Adipose tissue (tissue), 3 donors: ENCODE data around the gene SORL1. TPM values are rescaled to one million over a fixed set of nuclear protein-coding genes. Genes with fewer than 3 reads are reported as not detected.
"Not testable (repeated sequence)": the region's sequence is repeated elsewhere in the genome, so short reads cannot be mapped to it uniquely, and the experiment has no call there.

Source experiments
- H3K27ac ChIP-seq: one replicate; pipeline ENCODE4 v1.5.1; 2013; ENCODE audit warnings: low read depth, low read length
- WGBS, 3 donors: extraction: QIAGEN DNeasy Blood & Tissue Kit; methylation state at CpG; one replicate each; pipeline ENCODE4 v1.1.7; 2013; 5-methylcytosine and 5-hydroxymethylcytosine counted together
- polyA plus RNA-seq, 3 donors: library from polyadenylated mRNA; stranded (reverse); fragments of 200-250 nt; gene quantifications; one replicate each; pipeline ENCODE4 v1.2.3, GENCODE V29; 2013
- donor health status: healthy with polysubstance abuse.
- donor health status: Bipolar disorder and iron deficiency.
- donor health status: healthy.

The SORL1 gene
- polyA plus RNA-seq, 3 donors: 3.2 to 5.4 (median 3.4) TPM

DNA sequence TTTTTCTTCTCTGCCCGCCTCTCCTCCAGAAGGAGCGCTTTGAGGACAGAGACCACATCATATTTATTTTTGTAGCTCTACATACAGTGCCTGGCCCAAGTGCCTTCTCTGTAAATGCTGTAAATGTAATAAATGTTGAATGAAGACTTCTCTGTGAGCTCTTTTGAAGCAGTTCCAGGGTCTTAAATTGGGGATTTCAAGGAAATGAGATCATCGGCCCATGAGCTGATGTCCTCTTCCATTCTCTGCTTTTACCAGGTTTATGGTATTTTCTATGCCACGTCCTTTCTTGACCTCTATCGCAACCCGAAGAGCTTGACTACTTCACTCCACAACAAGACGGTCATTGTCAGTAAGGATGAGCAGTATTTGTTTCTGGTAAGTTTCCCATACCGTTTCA lies 166.4 kb downstream of the SORL1 start:
- 83 to 92% (median 91%) methylated on average over 8 of the region's 8 CpGs for WGBS, 3 donors
- H3K27ac ChIP-seq: no peak overlapping the region

DNA sequence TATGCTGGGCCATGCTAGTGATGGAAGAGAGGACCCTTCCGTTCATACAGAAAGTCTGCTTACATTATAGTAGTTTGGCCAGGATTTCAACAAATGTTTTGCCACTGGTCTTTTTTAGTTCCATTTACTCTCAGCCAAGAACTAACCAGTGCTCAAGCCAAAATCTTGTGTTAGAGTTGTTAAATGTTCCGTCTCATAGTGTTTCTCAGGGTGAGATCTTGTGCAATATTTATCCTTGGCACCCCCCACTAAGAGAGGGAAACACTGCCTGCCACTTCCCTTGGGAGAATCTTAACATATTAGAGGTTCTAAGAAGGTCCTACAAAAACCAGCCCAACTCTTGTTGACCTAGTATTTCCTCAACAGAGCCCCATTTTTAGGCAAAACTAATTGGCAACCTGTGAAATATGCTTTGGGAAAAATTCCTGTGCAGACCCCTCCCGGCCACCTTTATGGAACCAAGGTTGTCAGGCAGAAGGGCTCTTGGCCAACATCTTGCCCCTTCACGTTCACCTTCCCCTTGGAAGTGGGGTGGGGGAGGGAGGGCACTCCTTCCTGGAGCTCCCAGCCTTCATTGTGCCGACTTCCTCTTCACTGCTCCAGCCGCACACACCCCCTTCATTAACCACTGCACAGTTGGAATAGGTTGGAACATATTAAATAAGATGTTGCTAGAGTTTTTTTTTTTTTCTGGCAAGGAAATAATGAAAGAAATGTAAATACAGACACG lies 173.8 kb downstream of the SORL1 start:
- 41 to 66% (median 56%) methylated on average over 7 of the region's 7 CpGs for WGBS, 3 donors
- no peak overlapping the region for H3K27ac ChIP-seq

DNA sequence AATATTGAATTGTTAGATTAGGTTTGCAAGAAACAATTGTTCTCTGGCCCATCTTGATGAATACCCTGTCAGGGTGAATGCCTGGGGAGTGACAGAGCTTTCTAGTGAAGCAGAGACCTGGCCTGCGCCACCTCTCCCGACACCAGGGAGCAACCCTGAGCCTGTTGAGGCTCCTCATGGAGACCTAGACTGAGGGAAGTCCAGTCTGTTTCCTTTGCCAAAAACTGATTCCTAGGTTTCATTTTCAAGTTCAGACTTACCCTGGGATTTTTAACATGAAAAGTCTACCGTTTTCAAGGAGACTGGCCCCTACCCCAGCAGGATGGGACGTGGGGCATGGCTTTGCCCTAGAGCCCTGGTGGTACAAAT lies 174.4 kb downstream of the SORL1 start:
- H3K27ac ChIP-seq: no peak overlapping the region
- 56 to 75% (median 70%) methylated on average over 4 of the region's 4 CpGs for WGBS, 3 donors

DNA sequence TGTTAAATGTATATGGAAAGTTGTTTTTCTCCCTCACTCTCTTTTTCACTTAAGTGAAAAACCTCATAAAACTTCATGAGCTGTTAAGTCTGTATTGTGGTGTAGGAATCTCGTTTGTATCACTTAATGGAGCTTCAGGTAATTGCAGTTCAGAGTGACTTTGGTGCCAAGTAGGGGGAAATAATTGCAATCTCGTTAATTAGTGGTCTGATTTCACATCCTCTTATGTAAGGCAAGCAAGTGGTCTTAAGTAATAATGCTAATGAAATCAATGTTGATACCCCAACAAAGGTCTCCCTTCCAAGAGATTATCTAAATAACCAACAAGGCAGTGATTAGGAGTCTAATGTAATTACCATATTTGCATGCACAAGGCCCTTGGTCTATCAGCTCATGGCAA lies 174.9 kb downstream of the SORL1 start:
- WGBS, 3 donors: 49 to 60% (median 59%) methylated on average over 2 of the region's 2 CpGs

DNA sequence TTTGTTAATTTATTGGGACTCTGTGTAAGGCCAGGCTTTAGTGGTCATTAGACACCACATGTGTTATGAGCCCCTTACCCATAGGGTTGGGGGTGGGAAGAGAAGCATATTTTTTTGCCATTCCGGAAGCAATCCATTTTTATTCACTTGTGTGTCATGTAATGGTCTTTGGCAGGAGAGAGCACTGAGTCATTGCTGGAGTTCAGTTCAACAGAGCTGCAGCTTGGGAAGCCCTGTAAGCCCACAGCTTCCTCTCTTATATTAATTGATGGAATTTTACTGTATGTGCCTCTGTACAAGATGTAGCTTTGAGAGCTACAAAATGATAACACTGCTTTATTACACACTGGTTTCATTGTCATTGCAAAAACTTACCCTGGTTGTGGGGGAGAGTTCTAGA lies 177.9 kb downstream of the SORL1 start:
- 59 to 61% (median 60%) methylated on average over 1 of the region's 1 CpG for WGBS, 3 donors
- no peak overlapping the region for H3K27ac ChIP-seq

More for the DNA sequence above, 174.9 kb downstream of the SORL1 start:
- H3K27ac ChIP-seq: no peak overlapping the region

DNA sequence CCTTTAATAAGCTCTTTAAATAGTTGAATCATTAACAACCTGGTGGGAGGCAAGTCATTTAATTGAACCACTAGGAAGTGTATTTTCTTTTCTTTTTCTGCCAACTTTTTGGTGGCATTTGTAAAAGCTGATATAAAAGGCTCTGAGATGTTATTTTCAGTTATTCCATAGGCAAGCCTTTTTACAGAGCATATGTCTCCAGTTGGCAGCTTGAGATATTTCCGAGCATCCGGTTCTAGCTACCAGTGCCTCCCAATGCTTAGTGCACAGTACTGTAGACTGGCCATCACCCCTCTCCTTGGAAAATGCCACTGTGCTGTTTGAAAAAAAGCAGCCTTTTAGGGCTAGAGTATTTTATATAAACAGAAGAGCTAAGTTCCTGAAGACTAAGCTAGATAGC lies 179.3 kb downstream of the SORL1 start:
- WGBS, 3 donors: 90 to 99% (median 97%) methylated on average over 2 of the region's 2 CpGs

DNA sequence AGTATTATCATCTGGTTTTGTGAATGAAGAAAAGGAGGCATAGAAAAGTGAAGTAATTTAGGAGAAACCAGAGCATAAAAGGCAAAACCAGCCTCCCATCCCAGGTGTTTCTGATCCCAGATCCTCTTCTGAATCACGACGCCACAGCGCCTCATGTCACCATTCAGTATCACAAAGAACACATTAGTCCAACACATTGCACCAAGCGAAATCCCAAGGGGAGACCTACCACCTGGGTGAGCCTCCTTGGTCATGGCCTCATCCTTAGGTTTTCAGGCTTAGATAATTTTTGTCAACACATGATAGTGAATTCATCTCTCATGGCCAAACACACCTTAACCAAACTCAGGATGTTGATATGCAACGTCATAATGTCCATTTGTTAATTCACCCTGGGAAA lies 182.2 kb downstream of the SORL1 start:
- 91 to 97% (median 97%) methylated on average over 5 of the region's 5 CpGs for WGBS, 3 donors
- H3K27ac ChIP-seq: no peak overlapping the region

More for the DNA sequence above, 179.3 kb downstream of the SORL1 start:
- H3K27ac ChIP-seq: no peak overlapping the region

DNA sequence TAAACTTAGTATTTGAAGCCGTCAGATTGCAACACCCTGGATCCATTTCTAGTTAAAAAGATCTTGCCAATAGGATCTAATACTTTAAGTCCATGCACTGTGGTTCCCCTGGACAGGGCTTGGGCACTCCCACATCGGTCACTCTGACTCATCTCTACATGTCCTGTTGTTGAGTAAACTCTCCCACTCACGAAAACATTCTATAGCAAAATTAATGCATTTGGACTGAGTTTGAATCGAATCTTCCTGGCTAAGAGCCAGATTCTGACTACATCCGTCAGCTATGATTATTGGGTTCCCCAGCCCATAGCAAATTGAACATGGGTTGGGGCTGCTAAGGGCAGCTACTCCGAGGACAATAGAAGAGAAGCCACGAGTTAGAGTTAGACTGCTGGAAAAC lies 182.8 kb downstream of the SORL1 start:
- H3K27ac ChIP-seq: no peak overlapping the region
- 45 to 65% (median 47%) methylated on average over 7 of the region's 7 CpGs for WGBS, 3 donors

DNA sequence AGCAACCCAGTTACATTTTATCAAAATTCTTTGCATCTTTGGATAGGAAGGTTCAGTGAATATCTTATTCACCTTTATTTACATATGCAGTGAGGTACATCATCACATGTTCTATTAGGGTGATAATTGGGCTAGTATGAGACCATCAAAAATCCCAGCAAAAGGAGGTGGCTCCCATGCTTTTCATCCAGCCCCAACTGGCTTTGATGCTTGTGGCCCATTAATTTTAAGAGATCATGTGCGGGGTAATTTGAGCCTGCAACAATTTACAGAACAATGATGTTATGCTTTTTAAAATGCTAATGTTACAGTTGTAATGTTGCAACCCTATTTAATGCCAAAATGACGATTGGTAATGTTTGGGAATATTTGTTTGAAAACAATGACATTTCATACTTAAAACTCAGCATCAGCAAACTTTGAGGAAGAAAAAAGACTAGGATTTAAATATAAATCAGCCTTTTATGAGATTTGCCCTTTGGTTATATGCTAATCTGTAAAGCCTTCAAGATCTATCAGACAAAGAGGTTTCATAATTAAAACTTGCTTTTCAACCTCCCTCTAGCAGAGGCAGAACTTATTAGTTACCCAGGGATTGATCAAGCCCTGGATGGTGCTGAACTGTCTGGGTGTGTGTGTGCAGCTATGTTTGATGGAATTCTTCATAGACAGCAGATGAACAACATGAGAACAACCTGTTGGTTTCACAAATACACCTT lies 184.1 kb downstream of the SORL1 start:
- no peak overlapping the region for H3K27ac ChIP-seq
- WGBS, 3 donors: 56 to 71% (median 62%) methylated on average over 2 of the region's 2 CpGs

DNA sequence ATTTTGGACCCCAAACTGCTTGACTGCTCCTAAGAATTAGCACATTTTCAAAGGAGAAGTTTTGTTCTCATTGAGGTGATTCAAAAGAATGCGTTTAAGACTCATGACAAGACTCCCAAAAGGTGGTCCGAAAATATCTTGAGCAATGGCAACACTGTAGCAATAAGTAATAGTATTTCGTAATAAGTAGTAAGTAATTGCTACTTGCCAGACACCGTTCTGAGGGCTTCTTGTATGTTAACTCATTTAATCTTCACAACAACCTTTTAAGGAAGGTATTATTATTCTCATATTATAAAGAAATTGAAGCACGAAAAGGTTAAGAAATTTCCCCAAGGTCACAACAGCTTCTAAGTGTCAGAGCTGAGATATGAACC lies 184.7 kb downstream of the SORL1 start:
- 66 to 73% (median 72%) methylated on average over 5 of the region's 5 CpGs for WGBS, 3 donors
- H3K27ac ChIP-seq: no peak overlapping the region

DNA sequence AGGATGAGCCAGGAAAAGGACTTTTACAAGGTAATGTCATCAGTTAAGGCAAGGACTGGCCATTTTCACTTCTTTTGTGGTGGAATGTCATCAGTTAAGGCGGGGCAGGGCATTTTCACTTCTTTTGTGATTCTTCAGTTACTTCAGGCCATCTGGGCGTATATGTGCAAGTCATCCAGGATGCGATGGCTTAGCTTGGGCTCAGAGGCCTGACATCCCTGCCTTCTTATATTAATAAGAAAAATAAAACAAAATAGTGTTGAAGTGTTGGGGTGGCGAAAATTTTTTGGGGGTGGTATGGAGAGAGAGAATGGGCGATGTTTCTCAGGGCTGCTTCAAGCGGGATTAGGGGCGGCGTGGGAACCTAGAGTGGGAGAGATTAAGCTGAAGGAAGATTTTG lies 185.5 kb downstream of the SORL1 start:
- 93 to 96% (median 94%) methylated on average over 7 to 8 of the region's 8 CpGs for WGBS, 3 donors

DNA sequence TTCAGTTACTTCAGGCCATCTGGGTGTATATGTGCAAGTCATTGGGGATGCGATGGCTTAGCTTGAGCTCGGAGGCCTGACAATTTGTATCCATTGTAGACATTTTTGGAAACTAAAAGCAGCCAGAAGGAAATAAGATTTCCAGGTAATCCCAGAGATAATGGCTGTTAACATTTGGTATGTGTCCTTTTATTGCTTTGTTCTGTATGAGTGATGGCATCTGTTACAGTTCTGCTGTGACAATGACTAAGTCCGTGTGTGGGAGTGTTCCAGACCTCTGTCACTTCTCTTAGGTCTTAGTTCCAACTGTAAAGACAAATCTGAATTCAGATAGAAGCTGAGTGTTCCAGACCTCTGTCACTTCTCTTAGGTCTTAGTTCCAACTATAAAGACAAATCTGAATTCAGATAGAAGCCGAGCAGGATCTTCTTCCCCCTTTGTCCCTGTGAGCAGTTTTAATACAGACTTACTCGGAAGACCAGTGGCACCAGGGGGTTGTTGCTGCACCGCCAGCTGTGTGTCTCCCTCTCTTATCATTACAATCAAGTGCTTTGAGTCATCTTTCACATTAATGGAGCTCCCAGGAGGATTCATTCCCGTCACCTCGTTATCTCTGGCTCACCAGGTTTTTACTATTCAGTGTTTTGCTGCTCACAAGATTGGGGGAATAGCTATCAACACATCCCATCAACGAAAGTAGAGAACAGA lies 191.5 kb downstream of the SORL1 start:
- WGBS, 3 donors: 58 to 81% (median 80%) methylated on average over 9 of the region's 9 CpGs
- no peak overlapping the region for H3K27ac ChIP-seq

More for the DNA sequence above, 185.5 kb downstream of the SORL1 start:
- not testable (repeated sequence) for H3K27ac ChIP-seq

DNA sequence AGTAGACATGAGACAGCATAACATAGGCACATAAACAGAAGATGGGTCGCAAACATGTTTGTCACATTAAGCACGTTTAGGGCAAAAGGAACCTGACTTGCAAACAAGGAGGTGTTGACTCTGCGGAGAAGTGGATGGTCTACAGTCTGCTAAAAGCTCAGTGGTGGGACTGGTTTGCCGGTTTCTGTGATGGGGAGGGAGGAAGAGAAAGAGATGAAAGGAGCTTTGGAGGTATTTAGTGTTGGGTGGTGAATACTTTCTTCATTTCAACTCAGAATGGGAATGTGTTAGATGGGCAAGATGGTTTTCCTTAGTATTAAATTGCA lies 192.0 kb downstream of the SORL1 start:
- no peak overlapping the region for H3K27ac ChIP-seq
- WGBS, 3 donors: 44 to 81% (median 76%) methylated on average over 4 of the region's 4 CpGs

DNA sequence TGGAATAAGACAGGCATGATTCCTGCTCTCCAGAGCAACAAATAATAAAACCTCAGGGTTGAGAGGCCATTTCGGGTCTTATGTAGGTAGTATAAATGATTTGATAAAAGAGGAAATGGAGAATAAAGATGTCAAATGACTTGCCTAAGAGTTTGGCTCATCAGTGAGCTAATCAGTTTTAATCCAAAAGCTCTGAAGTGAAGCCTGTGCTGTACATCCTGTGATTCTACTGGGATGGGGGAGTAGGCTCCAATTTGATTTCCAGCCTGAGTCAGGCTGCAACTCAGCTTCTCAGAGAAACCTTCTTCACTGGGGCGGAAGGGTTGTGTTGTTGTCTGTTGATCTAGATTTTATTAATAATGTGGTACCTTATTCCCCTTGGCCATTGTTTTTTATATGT lies 192.9 kb downstream of the SORL1 start:
- 82 to 85% (median 84%) methylated on average over 2 of the region's 2 CpGs for WGBS, 3 donors
- H3K27ac ChIP-seq: no peak overlapping the region

DNA sequence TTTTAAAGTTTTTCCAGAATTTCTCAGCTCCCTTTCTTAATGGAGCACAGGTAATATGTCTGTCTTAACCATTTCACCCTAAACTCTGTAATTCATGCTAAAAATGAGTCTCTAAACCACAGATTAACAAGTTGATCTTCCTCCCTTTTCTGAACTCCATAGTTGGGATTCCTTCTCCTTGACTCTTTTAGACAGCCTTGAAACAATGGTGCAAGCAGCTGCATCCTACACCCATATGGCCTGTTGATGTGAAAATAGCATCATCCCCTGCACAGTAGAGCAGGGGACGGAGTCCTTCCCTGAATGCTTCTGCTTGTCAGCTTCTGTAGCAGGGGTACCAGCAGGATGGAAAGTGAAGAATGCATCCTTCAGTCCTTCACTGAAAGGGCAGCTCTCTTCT lies 193.5 kb downstream of the SORL1 start:
- no peak overlapping the region for H3K27ac ChIP-seq
- WGBS, 3 donors: 86 to 98% (median 96%) methylated on average over 1 of the region's 1 CpG

DNA sequence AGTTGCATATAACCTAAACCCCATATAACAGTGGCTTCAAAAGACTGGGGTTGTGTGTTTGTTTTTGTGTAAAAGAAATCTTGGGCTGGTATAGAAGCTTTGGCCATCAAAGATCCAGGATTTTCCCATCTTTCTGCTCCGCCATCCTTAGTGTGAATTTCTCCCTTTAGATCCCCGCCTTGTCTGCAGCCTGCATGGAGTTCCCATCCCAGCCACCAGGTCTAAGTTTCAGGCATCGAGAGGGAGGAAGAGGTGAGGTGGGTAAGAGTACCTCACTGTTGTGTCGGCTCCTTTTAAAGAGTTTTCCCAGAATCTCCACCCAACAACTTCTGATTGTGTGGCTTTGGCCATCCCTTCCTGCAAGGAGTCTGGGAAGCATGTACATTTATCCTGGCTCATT lies 196.2 kb downstream of the SORL1 start:
- WGBS, 3 donors: 88 to 95% (median 88%) methylated on average over 4 of the region's 4 CpGs

DNA sequence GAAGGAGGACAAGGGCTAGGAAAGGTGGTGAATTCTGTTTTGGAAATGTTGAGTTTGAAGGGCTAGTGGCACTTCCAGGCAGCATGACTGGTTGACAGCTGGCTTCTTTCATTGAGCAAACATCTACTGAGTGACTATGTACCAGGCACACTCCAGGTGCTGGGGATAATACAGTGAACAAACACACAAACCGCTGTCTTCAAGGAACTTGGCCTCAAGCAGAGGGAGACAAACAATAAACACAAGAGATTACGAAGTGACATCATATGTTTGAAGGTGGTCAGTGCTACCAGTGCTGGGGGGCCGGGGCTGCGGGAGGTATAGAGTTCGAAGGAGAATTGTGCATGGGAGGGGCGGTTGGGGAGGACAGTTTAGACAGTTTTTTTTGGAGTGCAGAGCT lies 197.7 kb downstream of the SORL1 start:
- 60 to 90% (median 86%) methylated on average over 6 of the region's 6 CpGs for WGBS, 3 donors
- H3K27ac ChIP-seq: no peak overlapping the region

More for the DNA sequence above, 196.2 kb downstream of the SORL1 start:
- H3K27ac ChIP-seq: no peak overlapping the region

DNA sequence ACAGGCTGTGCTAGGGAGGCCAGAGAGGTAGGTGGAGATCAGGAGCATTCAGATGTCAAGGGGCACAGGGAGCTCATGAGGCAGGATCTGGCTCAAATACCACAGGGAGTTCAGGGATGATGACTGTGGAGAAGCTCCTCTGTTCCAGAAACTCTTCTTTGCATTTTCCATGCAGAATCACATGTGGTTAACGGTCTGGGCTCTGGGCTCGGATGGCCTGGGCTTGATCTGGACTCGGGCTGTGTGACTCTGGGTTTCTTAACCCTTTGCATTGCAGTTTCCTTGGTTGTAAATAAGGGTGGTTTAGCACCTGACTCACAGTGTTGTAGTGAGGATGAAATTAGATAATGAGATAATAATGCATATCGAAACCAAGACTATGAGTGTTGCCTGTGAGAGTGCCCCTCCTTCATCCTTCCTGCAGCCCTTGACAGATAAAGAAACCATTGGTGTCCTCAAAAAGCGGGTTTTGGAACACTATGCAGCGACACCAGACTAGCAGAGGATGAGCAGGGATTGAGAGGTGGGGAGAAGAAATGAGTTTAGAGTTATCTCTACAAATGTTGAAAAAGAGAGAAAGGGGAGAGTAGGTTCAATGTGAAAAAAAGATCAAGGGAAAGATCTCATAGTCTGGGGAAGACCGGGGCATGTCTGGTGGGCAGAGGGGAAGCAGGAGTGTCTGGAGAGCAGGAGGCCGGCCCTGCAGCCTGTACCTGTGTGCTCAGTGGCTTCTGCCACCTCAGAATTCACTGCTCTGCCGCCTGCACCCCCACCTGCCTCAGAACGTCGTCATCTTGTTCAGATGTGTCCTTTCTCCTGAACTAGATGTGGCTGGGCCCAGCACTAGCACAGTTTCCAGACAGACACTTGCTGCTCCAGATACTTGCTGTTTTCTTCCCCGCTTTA lies 198.5 kb downstream of the SORL1 start:
- 64 to 84% (median 71%) methylated on average over 12 of the region's 12 CpGs for WGBS, 3 donors
- H3K27ac ChIP-seq: no peak overlapping the region

DNA sequence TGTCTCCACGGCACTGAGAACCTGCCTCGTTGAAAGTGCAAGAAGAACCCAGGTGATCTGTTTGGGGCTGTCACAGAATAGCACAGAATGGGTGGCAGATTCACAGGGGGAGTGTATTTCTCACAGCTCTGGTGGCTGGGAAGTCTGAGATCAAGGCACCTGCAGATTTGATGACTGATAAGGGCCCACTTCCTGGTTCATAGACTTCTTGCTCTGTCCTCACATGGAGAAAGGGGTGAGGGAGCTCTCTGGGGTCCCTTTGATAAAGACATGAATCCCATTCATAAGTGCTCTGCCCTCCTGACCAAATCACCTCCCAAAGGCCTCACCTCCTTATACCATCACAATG lies 199.1 kb downstream of the SORL1 start:
- no peak overlapping the region for H3K27ac ChIP-seq
- 75 to 88% (median 83%) methylated on average over 2 of the region's 2 CpGs for WGBS, 3 donors
